ENCODE measurements around the gene DDA1.

The DDA1 gene

GRCh38 chr19:17328517-17329365 is 19.4 kb downstream of the DDA1 start:
- H3K4me3 ChIP-seq (ENCODE audit: low read depth, low read length), result peak overlapping the region; percentile 59
- no peak overlapping the region for H3K23ac ChIP-seq (ENCODE audit: low read length)
- H3K14ac ChIP-seq (ENCODE audit: low read length), result peak overlapping the region; percentile 57
- H2BK5ac ChIP-seq (ENCODE audit: low read depth, low read length, poor library complexity), result peak overlapping the region; percentile 43
- H3K4me1 ChIP-seq (ENCODE audit: control insufficient read depth in 1 of 2, insufficient read depth in 2 of 2, low read length in 2 of 2), result peaks cover 18 to 21% of the 10 kb centered on the region in 2 experiments
- peak overlapping the region; percentile 31 for H3K9ac ChIP-seq (ENCODE audit: low read length)
- peak overlapping the region; percentile 44 for H3K18ac ChIP-seq (ENCODE audit: low read length)
- peak overlapping the region; percentile 58 for H4K12ac ChIP-seq (ENCODE audit: low read depth, low read length)
- peak in 1 of 2 donors; percentile 28 for DNase-seq
- peak overlapping the region; percentile 19 for H2AFZ ChIP-seq (ENCODE audit: insufficient read depth, low read length, poor library complexity)
- peak overlapping the region; percentile 8 for H2BK120ac ChIP-seq (ENCODE audit: insufficient read depth, low read length, poor library complexity)
- no peak overlapping the region for H3K4ac ChIP-seq (ENCODE audit: low read depth, low read length)
- H3K9me3 ChIP-seq (ENCODE audit: insufficient read depth, low read depth, low read length), result peaks cover 2% of the 10 kb centered on the region
- peak overlapping the region; percentile 84 for H3K4me2 ChIP-seq (ENCODE audit: low read length)
- no peak overlapping the region for H2BK12ac ChIP-seq (ENCODE audit: low read length)
- H3K27me3 ChIP-seq (ENCODE audit: insufficient read depth, low read length), result no peaks in the 10 kb centered on the region
- H3K79me2 ChIP-seq (ENCODE audit: control insufficient read depth, insufficient read depth, low read length, poor library complexity), result peaks cover 4% of the 10 kb centered on the region
- H4K8ac ChIP-seq (ENCODE audit: low read depth, low read length), result peak overlapping the region; percentile 76
- no peak overlapping the region for H2AK5ac ChIP-seq (ENCODE audit: low read length)
- peaks cover 10 to 24% of the 10 kb centered on the region in 2 experiments for H3K36me3 ChIP-seq (ENCODE audit: control insufficient read depth in 1 of 2, insufficient read depth in 2 of 2, low read length in 2 of 2)
- peak overlapping the region; percentile 64 for H3K27ac ChIP-seq (ENCODE audit: low read depth, low read length)
- peak overlapping the region; percentile 74 for H4K91ac ChIP-seq (ENCODE audit: low read depth, low read length)
- WGBS (ENCODE audit: extremely low coverage, insufficient coverage, insufficient read length), result no CpG with 5 or more reads among the region's 94 CpGs
- peaks cover 7% of the 10 kb centered on the region for H3K79me1 ChIP-seq (ENCODE audit: low read length)

GRCh38 chr19:17329366-17330261 is 20.3 kb downstream of the DDA1 start:
- Histone ChIP-seq H2AK5ac (ENCODE audit: low read length) (no peak overlapping the region), H3K18ac (ENCODE audit: low read length) (peak overlapping the region; percentile 5)
- WGBS (ENCODE audit: extremely low coverage, insufficient coverage, insufficient read length), result no CpG with 5 or more reads among the region's 51 CpGs

GRCh38 chr19:17330262-17331044 is 21.1 kb downstream of the DDA1 start:
- H3K4me1 ChIP-seq (ENCODE audit: control insufficient read depth in 1 of 2, insufficient read depth in 2 of 2, low read length in 2 of 2), result peaks cover 27 to 29% of the 10 kb centered on the region in 2 experiments
- no peak overlapping the region for H3K4me2 ChIP-seq (ENCODE audit: low read length)
- H2BK120ac ChIP-seq (ENCODE audit: insufficient read depth, low read length, poor library complexity), result no peak overlapping the region
- H3K4ac ChIP-seq (ENCODE audit: low read depth, low read length), result no peak overlapping the region
- no peak overlapping the region for H2AK5ac ChIP-seq (ENCODE audit: low read length)
- H3K9ac ChIP-seq (ENCODE audit: low read length), result no peak overlapping the region
- H3K36me3 ChIP-seq (ENCODE audit: control insufficient read depth in 1 of 2, insufficient read depth in 2 of 2, low read length in 2 of 2), result peaks cover 2 to 10% of the 10 kb centered on the region in 2 experiments
- H4K8ac ChIP-seq (ENCODE audit: low read depth, low read length), result no peak overlapping the region
- peaks cover 20% of the 10 kb centered on the region for H3K79me1 ChIP-seq (ENCODE audit: low read length)
- no peak overlapping the region for H3K27ac ChIP-seq (ENCODE audit: low read depth, low read length)
- H3K27me3 ChIP-seq (ENCODE audit: insufficient read depth, low read length), result no peaks in the 10 kb centered on the region
- H3K18ac ChIP-seq (ENCODE audit: low read length), result no peak overlapping the region
- H3K14ac ChIP-seq (ENCODE audit: low read length), result no peak overlapping the region
- no peak overlapping the region for H3K4me3 ChIP-seq (ENCODE audit: low read depth, low read length)
- H3K79me2 ChIP-seq (ENCODE audit: control insufficient read depth, insufficient read depth, low read length, poor library complexity), result peaks cover 7% of the 10 kb centered on the region
- no peak overlapping the region for H2BK12ac ChIP-seq (ENCODE audit: low read length)
- H4K12ac ChIP-seq (ENCODE audit: low read depth, low read length), result no peak overlapping the region
- no peak overlapping the region for H3K23ac ChIP-seq (ENCODE audit: low read length)
- no CpG with 5 or more reads among the region's 24 CpGs for WGBS (ENCODE audit: extremely low coverage, insufficient coverage, insufficient read length)
- no peak overlapping the region for H2BK5ac ChIP-seq (ENCODE audit: low read depth, low read length, poor library complexity)
- no peak for DNase-seq
- H4K91ac ChIP-seq (ENCODE audit: low read depth, low read length), result no peak overlapping the region
- no peak overlapping the region for H2AFZ ChIP-seq (ENCODE audit: insufficient read depth, low read length, poor library complexity)
- peaks cover 4% of the 10 kb centered on the region for H3K9me3 ChIP-seq (ENCODE audit: insufficient read depth, low read depth, low read length)

More at GRCh38 chr19:17329366-17330261, 20.3 kb downstream of the DDA1 start:
- Histone ChIP-seq H3K4me1 (ENCODE audit: control insufficient read depth in 1 of 2, insufficient read depth in 2 of 2, low read length in 2 of 2) (peaks cover 22 to 25% of the 10 kb centered on the region in 2 experiments), H3K27me3 (ENCODE audit: insufficient read depth, low read length) (no peaks in the 10 kb centered on the region), H4K12ac (ENCODE audit: low read depth, low read length) (no peak overlapping the region), H3K4ac (ENCODE audit: low read depth, low read length) (no peak overlapping the region), H3K36me3 (ENCODE audit: control insufficient read depth in 1 of 2, insufficient read depth in 2 of 2, low read length in 2 of 2) (peaks cover 8 to 18% of the 10 kb centered on the region in 2 experiments), H2BK5ac (ENCODE audit: low read depth, low read length, poor library complexity) (no peak overlapping the region), H4K8ac (ENCODE audit: low read depth, low read length) (no peak overlapping the region), H4K91ac (ENCODE audit: low read depth, low read length) (no peak overlapping the region), H2BK120ac (ENCODE audit: insufficient read depth, low read length, poor library complexity) (no peak overlapping the region), H3K14ac (ENCODE audit: low read length) (no peak overlapping the region), H3K4me3 (ENCODE audit: low read depth, low read length) (no peak overlapping the region), H3K9ac (ENCODE audit: low read length) (no peak overlapping the region), H2BK12ac (ENCODE audit: low read length) (no peak overlapping the region), H3K79me2 (ENCODE audit: control insufficient read depth, insufficient read depth, low read length, poor library complexity) (peaks cover 7% of the 10 kb centered on the region), H3K79me1 (ENCODE audit: low read length) (peaks cover 15% of the 10 kb centered on the region), H3K4me2 (ENCODE audit: low read length) (no peak overlapping the region), H3K23ac (ENCODE audit: low read length) (no peak overlapping the region), H2AFZ (ENCODE audit: insufficient read depth, low read length, poor library complexity) (no peak overlapping the region), H3K9me3 (ENCODE audit: insufficient read depth, low read depth, low read length) (peaks cover 4% of the 10 kb centered on the region), H3K27ac (ENCODE audit: low read depth, low read length) (no peak overlapping the region)
- no peak for DNase-seq

GRCh38 chr19:17331045-17331558 is 21.7 kb downstream of the DDA1 start:
- H2BK12ac ChIP-seq (ENCODE audit: low read length), result no peak overlapping the region
- H2BK120ac ChIP-seq (ENCODE audit: insufficient read depth, low read length, poor library complexity), result no peak overlapping the region
- H3K4me3 ChIP-seq (ENCODE audit: low read depth, low read length), result no peak overlapping the region
- no peaks in the 10 kb centered on the region for H3K27me3 ChIP-seq (ENCODE audit: insufficient read depth, low read length)
- peaks cover 7% of the 10 kb centered on the region for H3K79me2 ChIP-seq (ENCODE audit: control insufficient read depth, insufficient read depth, low read length, poor library complexity)
- peaks cover 2 to 10% of the 10 kb centered on the region in 2 experiments for H3K36me3 ChIP-seq (ENCODE audit: control insufficient read depth in 1 of 2, insufficient read depth in 2 of 2, low read length in 2 of 2)
- no peak overlapping the region for H3K9ac ChIP-seq (ENCODE audit: low read length)
- peaks cover 20% of the 10 kb centered on the region for H3K79me1 ChIP-seq (ENCODE audit: low read length)
- no peak overlapping the region for H2BK5ac ChIP-seq (ENCODE audit: low read depth, low read length, poor library complexity)
- no peak overlapping the region for H3K4ac ChIP-seq (ENCODE audit: low read depth, low read length)
- no peak overlapping the region for H4K12ac ChIP-seq (ENCODE audit: low read depth, low read length)
- no peak overlapping the region for H4K91ac ChIP-seq (ENCODE audit: low read depth, low read length)
- peaks cover 4% of the 10 kb centered on the region for H3K9me3 ChIP-seq (ENCODE audit: insufficient read depth, low read depth, low read length)
- H4K8ac ChIP-seq (ENCODE audit: low read depth, low read length), result no peak overlapping the region
- no peak overlapping the region for H3K18ac ChIP-seq (ENCODE audit: low read length)
- no peak overlapping the region for H3K4me2 ChIP-seq (ENCODE audit: low read length)
- WGBS (ENCODE audit: extremely low coverage, insufficient coverage, insufficient read length), result no CpG with 5 or more reads among the region's 13 CpGs
- H3K23ac ChIP-seq (ENCODE audit: low read length), result no peak overlapping the region
- peaks cover 27 to 29% of the 10 kb centered on the region in 2 experiments for H3K4me1 ChIP-seq (ENCODE audit: control insufficient read depth in 1 of 2, insufficient read depth in 2 of 2, low read length in 2 of 2)
- H3K27ac ChIP-seq (ENCODE audit: low read depth, low read length), result no peak overlapping the region
- no peak overlapping the region for H2AFZ ChIP-seq (ENCODE audit: insufficient read depth, low read length, poor library complexity)
- no peak overlapping the region for H3K14ac ChIP-seq (ENCODE audit: low read length)
- no peak overlapping the region for H2AK5ac ChIP-seq (ENCODE audit: low read length)
- no peak for DNase-seq
